Body of pancreas (tissue), 4 donors: ENCODE measurements around the gene ETS2.

ENCODE experiments used
- CTCF ChIP-seq, 7 experiments: fragments of 450-650 bp in 4 of 7; fragments of 200-600 bp in 3 of 7; sonication (generic) in 3 of 7; IDR thresholded peaks; one replicate each; pipeline ENCODE4 v1.5.1; 2016 to 2019; ENCODE audit warnings: antibody characterized with exemption in 7 of 7
- POLR2A ChIP-seq, 3 donors: fragments of 450-650 bp; IDR thresholded peaks; one replicate each; pipeline ENCODE4 v1.6.1; 2016; ENCODE audit warnings: antibody characterized with exemption in 3 of 3, mild to moderate bottlenecking in 2 of 3

GRCh38 chr21:38857152-38857825, 51.6 kb downstream of the ETS2 start:
- no peak for TF ChIP-seq CTCF (IDR thresholded peaks at IDR 0.05)
- no peak for TF ChIP-seq POLR2A (IDR thresholded peaks at IDR 0.05)
